Measurements from ENCODE around the gene IL16. TPM values are rescaled to one million over a fixed set of nuclear protein-coding genes. Genes with fewer than 3 reads are reported as not detected.
"Not testable (repeated sequence)": the region's sequence is repeated elsewhere in the genome, so short reads cannot be mapped to it uniquely, and the experiment has no call there.

Gene IL16
- total RNA-seq (2014; rRNA removed; shearing (Covaris generic)) = not detected in 2 replicates

GRCh38 chr15:81196576-81197254, at the start of gene IL16:
Gene IL16 (plus strand): TSS chr15:81196879. CDS start chr15:81225400, 28,521 bp downstream.
- Histone ChIP-seq H3K27me3 (replicated peaks) (no peaks in the 10 kb centered on the region), H3K36me3 (no peaks in the 10 kb centered on the region), H3K27ac (no peak within 1 kb of the TSS), H3K4me1 (replicated peaks) (no peaks in the 10 kb centered on the region), H3K4me3 (no peak within 1 kb of the TSS), H3K9me3 (replicated peaks) (no peaks in the 10 kb centered on the region)
- DNase-seq (ENCODE audit: low read depth in 1 of 2, low spot score in 2 of 2) = peak in 1 of 2 experiments; percentile 34

GRCh38 chr15:81151389-81151788, 45.3 kb upstream of the IL16 start:
- Histone ChIP-seq H3K36me3 (no peaks in the 10 kb centered on the region), H3K27ac (no peak overlapping the region), H3K27me3 (replicated peaks) (no peaks in the 10 kb centered on the region), H3K4me3 (no peak overlapping the region), H3K9me3 (replicated peaks) (no peaks in the 10 kb centered on the region), H3K4me1 (replicated peaks) (no peaks in the 10 kb centered on the region)
- DNase-seq (ENCODE audit: low read depth in 1 of 2, low spot score in 2 of 2) = no peak

- Histone ChIP-seq H3K27me3 (replicated peaks) (no peaks in the 10 kb centered on the region), H3K9me3 (replicated peaks) (no peaks in the 10 kb centered on the region), H3K4me1 (replicated peaks) (no peaks in the 10 kb centered on the region), H3K4me3 (no peak overlapping the region), H3K36me3 (no peaks in the 10 kb centered on the region), H3K27ac (no peak overlapping the region)
- DNase-seq (ENCODE audit: low read depth in 1 of 2, low spot score in 2 of 2) = peak in 1 of 2 experiments; percentile 16
Observed at GRCh38 chr15:81152339-81152738, 44.3 kb upstream of the IL16 start.

- no peaks in the 10 kb centered on the region for H3K27me3 ChIP-seq (replicated peaks)
- H3K4me1 ChIP-seq (replicated peaks) = no peaks in the 10 kb centered on the region
- H3K27ac ChIP-seq = no peak overlapping the region
- H3K9me3 ChIP-seq (replicated peaks) = no peaks in the 10 kb centered on the region
- DNase-seq (ENCODE audit: low read depth in 1 of 2, low spot score in 2 of 2) = peak in 1 of 2 experiments; percentile 2
- no peaks in the 10 kb centered on the region for H3K36me3 ChIP-seq
- no peak overlapping the region for H3K4me3 ChIP-seq
Observed at GRCh38 chr15:81152799-81153198, 43.9 kb upstream of the IL16 start.

GRCh38 chr15:81155375-81156218, 41.1 kb upstream of the IL16 start:
- Histone ChIP-seq H3K27me3 (replicated peaks) (no peaks in the 10 kb centered on the region), H3K4me1 (replicated peaks) (no peaks in the 10 kb centered on the region), H3K9me3 (replicated peaks) (no peaks in the 10 kb centered on the region), H3K27ac (no peak overlapping the region), H3K36me3 (no peaks in the 10 kb centered on the region), H3K4me3 (no peak overlapping the region)
- peak in 1 of 2 experiments; percentile 11 for DNase-seq (ENCODE audit: low read depth in 1 of 2, low spot score in 2 of 2)

- H3K4me1 ChIP-seq (replicated peaks) = no peaks in the 10 kb centered on the region
- H3K36me3 ChIP-seq = no peaks in the 10 kb centered on the region
- DNase-seq (ENCODE audit: low read depth in 1 of 2, low spot score in 2 of 2) = no peak
- no peak overlapping the region for H3K27ac ChIP-seq
- H3K9me3 ChIP-seq (replicated peaks) = no peaks in the 10 kb centered on the region
- H3K4me3 ChIP-seq = no peak overlapping the region
- H3K27me3 ChIP-seq (replicated peaks) = no peaks in the 10 kb centered on the region
Observed at GRCh38 chr15:81156324-81156723, 40.4 kb upstream of the IL16 start.

- Histone ChIP-seq H3K4me3 (no peak overlapping the region), H3K36me3 (no peaks in the 10 kb centered on the region), H3K27me3 (replicated peaks) (no peaks in the 10 kb centered on the region), H3K27ac (no peak overlapping the region), H3K4me1 (replicated peaks) (no peaks in the 10 kb centered on the region), H3K9me3 (replicated peaks) (no peaks in the 10 kb centered on the region)
- DNase-seq (ENCODE audit: low read depth in 1 of 2, low spot score in 2 of 2) = no peak
Observed at GRCh38 chr15:81157195-81157938, 39.3 kb upstream of the IL16 start.

GRCh38 chr15:81157939-81158223, 38.8 kb upstream of the IL16 start:
- no peaks in the 10 kb centered on the region for H3K9me3 ChIP-seq (replicated peaks)
- H3K4me1 ChIP-seq (replicated peaks) = no peaks in the 10 kb centered on the region
- H3K27me3 ChIP-seq (replicated peaks) = no peaks in the 10 kb centered on the region
- H3K4me3 ChIP-seq = no peak overlapping the region
- H3K27ac ChIP-seq = no peak overlapping the region
- H3K36me3 ChIP-seq = no peaks in the 10 kb centered on the region
- no peak for DNase-seq (ENCODE audit: low read depth in 1 of 2, low spot score in 2 of 2)

- H3K36me3 ChIP-seq; H3K27me3 ChIP-seq (replicated peaks); H3K4me3 ChIP-seq; H3K9me3 ChIP-seq (replicated peaks); DNase-seq (ENCODE audit: low read depth in 1 of 2, low spot score in 2 of 2); H3K4me1 ChIP-seq (replicated peaks); H3K27ac ChIP-seq: not testable (repeated sequence)
Observed at GRCh38 chr15:81158561-81158960, 38.1 kb upstream of the IL16 start.

GRCh38 chr15:81160312-81161159, 36.1 kb upstream of the IL16 start:
- H3K4me1 ChIP-seq (replicated peaks) = no peaks in the 10 kb centered on the region
- H3K9me3 ChIP-seq (replicated peaks) = no peaks in the 10 kb centered on the region
- H3K27ac ChIP-seq = no peak overlapping the region
- H3K27me3 ChIP-seq (replicated peaks) = no peaks in the 10 kb centered on the region
- no peak overlapping the region for H3K4me3 ChIP-seq
- DNase-seq (ENCODE audit: low read depth in 1 of 2, low spot score in 2 of 2) = peak in 1 of 2 experiments; percentile 6
- no peaks in the 10 kb centered on the region for H3K36me3 ChIP-seq

GRCh38 chr15:81161160-81161673, 35.5 kb upstream of the IL16 start:
- Histone ChIP-seq H3K27me3 (replicated peaks) (no peaks in the 10 kb centered on the region), H3K4me1 (replicated peaks) (no peaks in the 10 kb centered on the region), H3K27ac (no peak overlapping the region), H3K4me3 (no peak overlapping the region), H3K9me3 (replicated peaks) (no peaks in the 10 kb centered on the region), H3K36me3 (no peaks in the 10 kb centered on the region)
- no peak for DNase-seq (ENCODE audit: low read depth in 1 of 2, low spot score in 2 of 2)

- no peaks in the 10 kb centered on the region for H3K36me3 ChIP-seq
- no peak for DNase-seq (ENCODE audit: low read depth in 1 of 2, low spot score in 2 of 2)
Observed at GRCh38 chr15:81161851-81162250, 34.8 kb upstream of the IL16 start.

More at GRCh38 chr15:81161851-81162250, 34.8 kb upstream of the IL16 start:
- Histone ChIP-seq H3K9me3 (replicated peaks) (no peaks in the 10 kb centered on the region), H3K27me3 (replicated peaks) (no peaks in the 10 kb centered on the region), H3K4me3 (no peak overlapping the region), H3K27ac (no peak overlapping the region), H3K4me1 (replicated peaks) (no peaks in the 10 kb centered on the region)

Measured in SJSA1 (cell line).